BE2C (cell line): Measurements from ENCODE around the gene FRY.

Source experiments
- DNase-seq: peaks from one replicate; pipeline ENCODE4 v3.0.0-alpha.2; 2020
- H3K27me3 ChIP-seq: fragments of 250-450 bp; sonication (Bioruptor Pico); 2 replicates; pipeline ENCODE4 v1.5.1; 2020; ENCODE audit warnings: mild to moderate bottlenecking
- H3K36me3 ChIP-seq: fragments of 250-450 bp; sonication (Bioruptor Pico); 2 replicates; pipeline ENCODE4 v1.5.1; 2020; ENCODE audit warnings: mild to moderate bottlenecking
- H3K4me1 ChIP-seq: fragments of 250-450 bp; sonication (Bioruptor Pico); 2 replicates; pipeline ENCODE4 v1.5.1; 2020
- H3K4me3 ChIP-seq: 2 replicates; pipeline ENCODE4 v1.5.1; 2011; ENCODE audit warnings: low read depth, low read length
- H3K9me3 ChIP-seq: fragments of 250-450 bp; sonication (Bioruptor Pico); 2 replicates; pipeline ENCODE4 v1.5.1; 2020
- CTCF ChIP-seq: IDR thresholded peaks from 2 replicates; pipeline ENCODE4 v1.5.1; 2012; ENCODE audit warnings: mild to moderate bottlenecking, low read depth, low read length

FRY gene

DNA sequence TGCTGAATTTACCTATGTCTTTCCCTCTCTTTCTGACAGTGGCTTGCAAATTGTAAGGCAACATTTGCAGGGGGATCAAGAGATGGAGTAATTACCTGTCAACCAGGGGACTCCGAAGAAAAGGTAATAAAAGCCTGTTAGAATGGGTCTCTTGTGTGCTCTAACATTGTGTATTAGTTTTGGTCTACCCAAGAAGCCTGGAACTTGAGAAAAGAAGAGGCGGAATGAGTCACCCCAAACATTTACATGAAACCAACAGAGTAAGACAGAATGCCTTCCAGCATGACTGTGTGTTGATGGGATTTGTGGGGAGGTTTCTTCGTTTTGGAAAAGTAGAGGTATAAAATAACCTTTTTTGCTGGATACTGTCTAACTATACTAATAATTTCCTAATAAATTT lies 246.9 kb downstream of the FRY start:
- peaks cover 12% of the 10 kb centered on the region; the same call in 1 of the 2 replicates for H3K36me3 ChIP-seq
- DNase-seq = no peak
- no peak overlapping the region for H3K4me3 ChIP-seq
- no peak for TF ChIP-seq CTCF
- H3K9me3 ChIP-seq = no peaks in the 10 kb centered on the region
- no peaks in the 10 kb centered on the region for H3K27me3 ChIP-seq
- H3K4me1 ChIP-seq = no peaks in the 10 kb centered on the region

- no peak for TF ChIP-seq CTCF
- no peaks in the 10 kb centered on the region for H3K9me3 ChIP-seq
- H3K27me3 ChIP-seq = no peaks in the 10 kb centered on the region
- DNase-seq = no peak
- H3K36me3 ChIP-seq = peaks cover 12% of the 10 kb centered on the region; the same call in 1 of the 2 replicates
- no peaks in the 10 kb centered on the region for H3K4me1 ChIP-seq
- H3K4me3 ChIP-seq = no peak overlapping the region
Measured at GRCh38 chr13:32281096-32281495, 249.5 kb downstream of the FRY start.

DNA sequence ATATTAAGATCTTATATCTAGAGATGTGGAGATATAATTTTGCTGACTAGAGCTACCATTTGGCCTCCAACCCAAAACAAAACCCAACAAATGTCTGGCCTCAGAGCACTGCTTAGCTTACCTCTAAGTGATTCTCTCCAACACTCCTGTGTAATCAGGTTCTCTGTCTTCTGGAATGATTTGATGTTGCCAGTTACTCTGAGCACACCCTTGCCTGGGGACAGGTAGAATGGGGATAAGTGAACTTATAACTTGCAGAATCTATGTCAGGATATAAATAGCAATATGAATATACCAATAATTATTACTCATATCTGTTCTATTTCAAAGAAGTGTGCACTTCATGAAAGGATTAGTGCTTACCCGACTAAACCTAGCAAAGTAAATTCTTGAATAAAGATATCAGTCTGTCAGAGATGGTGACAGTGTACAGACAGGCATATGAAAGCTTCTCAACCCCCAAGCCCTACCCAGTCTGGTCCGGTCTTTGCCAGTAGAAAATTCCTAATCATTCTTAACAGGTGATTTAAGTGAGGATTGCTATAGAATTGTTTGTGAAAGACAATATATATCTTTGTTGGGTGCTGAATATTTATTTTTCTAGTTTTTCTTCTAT lies 250.6 kb downstream of the FRY start:
- Histone ChIP-seq H3K9me3 (no peaks in the 10 kb centered on the region), H3K27me3 (no peaks in the 10 kb centered on the region), H3K36me3 (peaks cover 12% of the 10 kb centered on the region; the same call in 1 of the 2 replicates), H3K4me1 (no peaks in the 10 kb centered on the region), H3K4me3 (no peak overlapping the region)
- no peak for TF ChIP-seq CTCF
- no peak for DNase-seq

DNA sequence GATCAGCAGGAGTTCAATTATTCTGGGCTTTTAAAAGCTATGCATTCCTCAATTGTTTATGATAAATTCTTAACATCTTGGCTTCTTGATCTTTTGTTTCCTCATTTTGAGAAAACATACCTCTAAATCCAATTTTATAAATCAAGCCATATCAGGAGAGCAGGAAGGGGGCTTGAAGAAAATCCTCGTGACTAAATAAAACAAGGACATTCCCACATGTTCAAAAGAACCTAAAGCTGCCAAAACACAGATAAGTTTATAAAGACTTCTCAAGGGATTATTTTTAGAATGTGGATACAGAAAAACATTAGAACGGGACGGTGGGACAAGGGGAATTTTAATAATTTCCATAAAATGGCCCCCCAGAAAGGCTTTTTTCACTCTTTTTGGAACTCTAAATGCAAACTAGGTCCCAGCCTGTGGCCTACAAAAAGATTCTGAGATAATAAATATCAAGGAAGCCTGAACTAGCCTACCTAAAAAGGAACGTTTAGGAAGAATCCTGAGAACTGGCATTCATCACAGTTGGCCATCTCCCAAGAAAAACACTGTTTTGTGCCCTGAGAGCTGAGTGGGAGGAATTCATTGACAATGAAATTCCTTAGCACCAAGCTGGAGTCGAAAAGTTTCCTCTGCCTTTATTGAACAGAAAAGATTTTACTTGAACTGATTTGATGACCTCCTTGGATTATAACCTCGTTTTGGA lies 253.5 kb downstream of the FRY start:
- Histone ChIP-seq H3K4me3 (no peak overlapping the region), H3K36me3 (peaks cover 2% of the 10 kb centered on the region; the same call in 1 of the 2 replicates), H3K27me3 (no peaks in the 10 kb centered on the region), H3K4me1 (no peaks in the 10 kb centered on the region), H3K9me3 (no peaks in the 10 kb centered on the region)
- no peak for TF ChIP-seq CTCF
- DNase-seq = no peak

DNA sequence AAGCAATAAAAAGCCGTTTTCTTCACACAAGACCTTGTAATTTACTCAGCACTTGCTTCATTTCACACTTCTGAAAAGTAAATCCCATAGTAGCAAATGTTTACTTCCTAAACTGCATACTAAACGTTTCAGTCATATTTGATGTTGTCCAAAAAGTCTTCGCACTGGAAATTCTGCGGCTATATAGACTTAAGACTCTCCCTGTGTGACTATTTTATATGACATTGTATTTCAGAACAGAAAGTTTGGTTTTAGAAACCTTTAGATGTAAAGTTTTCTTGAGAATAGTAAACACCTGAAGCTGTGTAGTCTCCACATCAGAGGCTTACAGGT lies 254.0 kb downstream of the FRY start:
- no peaks in the 10 kb centered on the region for H3K4me1 ChIP-seq
- no peak for DNase-seq
- no peaks in the 10 kb centered on the region for H3K9me3 ChIP-seq
- no peak overlapping the region for H3K4me3 ChIP-seq
- no peak for TF ChIP-seq CTCF
- H3K36me3 ChIP-seq = peaks cover 2% of the 10 kb centered on the region; the same call in 1 of the 2 replicates
- no peaks in the 10 kb centered on the region for H3K27me3 ChIP-seq

GRCh38 chr13:32297206-32297605 lies 265.6 kb downstream of the FRY start:
- no peak for TF ChIP-seq CTCF
- H3K27me3 ChIP-seq = no peaks in the 10 kb centered on the region

More at GRCh38 chr13:32297206-32297605, 265.6 kb downstream of the FRY start:
- Histone ChIP-seq H3K36me3 (no peaks in the 10 kb centered on the region), H3K9me3 (no peaks in the 10 kb centered on the region), H3K4me1 (no peaks in the 10 kb centered on the region; the same call in 1 of the 2 replicates), H3K4me3 (no peak overlapping the region)
- no peak for DNase-seq
